ENCODE measurements around the gene TNFRSF14. TPM values are rescaled to one million over a fixed set of nuclear protein-coding genes. Genes with fewer than 3 reads are reported as not detected.
A peak's percentile ranks its signal among the peaks of the same experiment; 100 is the strongest.

Gene TNFRSF14
- total RNA-seq, 1 donor from 2014 or later = 16.0 TPM

GRCh38 chr1:2580691-2581090 lies 24.5 kb downstream of the TNFRSF14 start:
- ATAC-seq (no peak), DNase-seq (peak; percentile 23)
- intact Hi-C loops (cut with micrococcal nuclease) = no loop called here

GRCh38 chr1:2582391-2582790 lies 26.2 kb downstream of the TNFRSF14 start:
- ATAC-seq (no peak), DNase-seq (no peak)
- intact Hi-C loops (cut with micrococcal nuclease) = no loop called here

GRCh38 chr1:2583331-2583791 lies 27.2 kb downstream of the TNFRSF14 start:
- ATAC-seq (no peak), DNase-seq (peak; percentile 17)
- intact Hi-C loops (cut with micrococcal nuclease) = no loop called here

GRCh38 chr1:2583871-2584351 lies 27.7 kb downstream of the TNFRSF14 start:
- DNase-seq (peak; percentile 36), ATAC-seq (no peak)
- intact Hi-C loops (cut with micrococcal nuclease) = no loop called here

GRCh38 chr1:2584686-2585317 lies 28.6 kb downstream of the TNFRSF14 start:
- DNase-seq = peak; percentile 37
- intact Hi-C loops (cut with micrococcal nuclease) = no loop called here
- ATAC-seq = no peak

GRCh38 chr1:2585318-2586092 lies 29.3 kb downstream of the TNFRSF14 start:
- DNase-seq (peak; percentile 81), ATAC-seq (peak; percentile 41)
- intact Hi-C loops (cut with micrococcal nuclease) = no loop called here

- intact Hi-C loops (cut with micrococcal nuclease) = no loop called here
- DNase-seq = peak; percentile 100
- peak; percentile 92 for ATAC-seq
These were observed 30.2 kb downstream of the TNFRSF14 start, which contains the start of gene PRXL2B for GRCh38 chr1:2586154-2587070. TSS of gene PRXL2B (plus strand) at chr1:2586777. CDS start at chr1:2586886, 109 bp downstream.

GRCh38 chr1:2587071-2587859 lies 31.1 kb downstream of the TNFRSF14 start:
- intact Hi-C loops (cut with micrococcal nuclease) = no loop called here
- ATAC-seq (no peak), DNase-seq (no peak)

- ATAC-seq = no peak
- intact Hi-C loops (cut with micrococcal nuclease) = no loop called here
- DNase-seq = peak; percentile 33
These were observed 31.8 kb downstream of the TNFRSF14 start for GRCh38 chr1:2587860-2588571.

- ATAC-seq (no peak), DNase-seq (peak; percentile 45)
- intact Hi-C loops (cut with micrococcal nuclease) = no loop called here
These were observed 32.7 kb downstream of the TNFRSF14 start for GRCh38 chr1:2588661-2589430.

- ATAC-seq (no peak), DNase-seq (peak; percentile 15)
- intact Hi-C loops (cut with micrococcal nuclease) = no loop called here
These were observed 33.5 kb downstream of the TNFRSF14 start for GRCh38 chr1:2589431-2590232.

- DNase-seq = peak; percentile 35
- intact Hi-C loops (cut with micrococcal nuclease) = no loop called here
- no peak for ATAC-seq
These were observed 34.3 kb downstream of the TNFRSF14 start for GRCh38 chr1:2590233-2591141.

- DNase-seq (no peak), ATAC-seq (no peak)
- intact Hi-C loops (cut with micrococcal nuclease) = no loop called here
These were observed 35.0 kb downstream of the TNFRSF14 start for GRCh38 chr1:2591233-2591580.

GRCh38 chr1:2591581-2592261 lies 35.5 kb downstream of the TNFRSF14 start:
- ATAC-seq = no peak
- intact Hi-C loops (cut with micrococcal nuclease) = no loop called here
- peak; percentile 24 for DNase-seq

GRCh38 chr1:2592672-2593071 lies 36.5 kb downstream of the TNFRSF14 start:
- ATAC-seq (no peak), DNase-seq (peak; percentile 22)
- intact Hi-C loops (cut with micrococcal nuclease) = no loop called here

Data from left ventricle myocardium superior (tissue), 1 donor.